ENCODE data around the gene KHK. TPM values are rescaled to one million over a fixed set of nuclear protein-coding genes. Genes with fewer than 3 reads are reported as not detected.

Gene KHK
- total and polyA plus RNA-seq, 7 donors = 1.6 to 12.7 (median 3.9) TPM

GRCh38 chr2:27039871-27040270 is 46.7 kb upstream of the KHK start:
- 95 to 96% methylated on average over 7 of the region's 7 CpGs for WGBS, 2 donors

DNA sequence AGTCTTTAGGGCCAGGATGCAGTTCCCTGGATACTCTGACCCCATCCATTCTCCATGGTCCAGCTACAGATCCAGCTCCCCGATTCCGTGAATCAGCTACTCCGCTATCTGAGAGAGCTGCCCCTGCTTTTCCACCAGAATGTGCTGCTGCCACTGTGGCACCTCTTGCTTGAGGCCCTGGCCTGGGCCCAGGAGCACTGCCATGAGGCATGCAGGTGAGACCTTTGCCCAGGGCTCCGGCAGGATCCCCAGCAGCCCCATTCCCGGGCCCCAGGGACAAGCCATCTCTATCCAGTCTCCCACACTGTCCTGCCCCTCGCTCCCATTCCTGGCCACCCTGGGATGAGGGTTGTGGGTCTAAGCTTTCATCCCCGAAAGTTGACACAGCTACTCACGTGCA is 46.3 kb upstream of the KHK start:
- H3K4me3 ChIP-seq = no peak overlapping the region
- peaks cover 41 to 61% (median 57%) of the 10 kb centered on the region in 4 donors for H3K36me3 ChIP-seq

More at GRCh38 chr2:27039871-27040270, 46.7 kb upstream of the KHK start:
- Histone ChIP-seq H3K9me3 (no peaks in the 10 kb centered on the region), H3K4me3 (no peak overlapping the region), H3K36me3 (peaks cover 43 to 65% (median 59%) of the 10 kb centered on the region in 4 donors), H3K27ac (no peak overlapping the region), H3K27me3 (no peaks in the 10 kb centered on the region), H3K4me1 (peaks cover 0 to 26% (median 15%) of the 10 kb centered on the region in 4 donors)
- TF ChIP-seq CTCF (IDR thresholded peaks at IDR 0.05) (no peak), POLR2A (IDR thresholded peaks at IDR 0.05) (no peak), EP300 (IDR thresholded peaks at IDR 0.05) (no peak), POLR2AphosphoS5 (IDR thresholded peaks at IDR 0.05) (no peak)
- intact Hi-C loops (cut with DNase I) = loop anchor here (10.0 kb wide), 1 partner anchor 255 kb away; the partner anchor contains the start of gene CENPA
- DNase-seq = no peak

GRCh38 chr2:27041752-27042151 is 44.8 kb upstream of the KHK start:
- Histone ChIP-seq H3K36me3 (peaks cover 28 to 47% (median 43%) of the 10 kb centered on the region in 4 donors), H3K9me3 (no peaks in the 10 kb centered on the region), H3K4me1 (peaks cover 0 to 19% (median 10%) of the 10 kb centered on the region in 4 donors), H3K27me3 (no peaks in the 10 kb centered on the region), H3K4me3 (no peak overlapping the region), H3K27ac (peak overlapping the region in 3 of 4 donors; percentile 0 to 46 (median 37))
- intact Hi-C loops (cut with DNase I) = no loop called here
- 59 to 81% methylated on average over 5 of the region's 5 CpGs for WGBS, 2 donors
- DNase-seq = no peak
- TF ChIP-seq POLR2AphosphoS5 (IDR thresholded peaks at IDR 0.05) (no peak), POLR2A (IDR thresholded peaks at IDR 0.05) (no peak), CTCF (IDR thresholded peaks at IDR 0.05) (no peak), EP300 (IDR thresholded peaks at IDR 0.05) (no peak)

More for the DNA sequence above, 46.3 kb upstream of the KHK start:
- intact Hi-C loops (cut with DNase I) = no loop called here
- WGBS, 2 donors = 87 to 93% methylated on average over 8 of the region's 8 CpGs
- Histone ChIP-seq H3K27me3 (no peaks in the 10 kb centered on the region), H3K4me1 (peaks cover 0 to 22% (median 12%) of the 10 kb centered on the region in 4 donors), H3K9me3 (no peaks in the 10 kb centered on the region), H3K27ac (no peak overlapping the region)
- DNase-seq = no peak
- TF ChIP-seq CTCF (IDR thresholded peaks at IDR 0.05) (no peak), POLR2AphosphoS5 (IDR thresholded peaks at IDR 0.05) (no peak), EP300 (IDR thresholded peaks at IDR 0.05) (no peak), POLR2A (IDR thresholded peaks at IDR 0.05) (no peak)

- intact Hi-C loops (cut with DNase I) = no loop called here
- H3K4me1 ChIP-seq = peaks cover 0 to 19% (median 10%) of the 10 kb centered on the region in 4 donors
- WGBS, 2 donors = 72 to 87% methylated on average over 10 of the region's 10 CpGs
- H3K4me3 ChIP-seq = no peak overlapping the region
- H3K27ac ChIP-seq = peak overlapping the region in 2 of 4 donors; percentile 37 to 46
- TF ChIP-seq POLR2A (IDR thresholded peaks at IDR 0.05) (no peak), EP300 (IDR thresholded peaks at IDR 0.05) (no peak), CTCF (IDR thresholded peaks at IDR 0.05) (no peak), POLR2AphosphoS5 (IDR thresholded peaks at IDR 0.05) (no peak)
- no peaks in the 10 kb centered on the region for H3K9me3 ChIP-seq
- no peaks in the 10 kb centered on the region for H3K27me3 ChIP-seq
- no peak for DNase-seq
- H3K36me3 ChIP-seq = peaks cover 23 to 42% (median 38%) of the 10 kb centered on the region in 4 donors
Observed at GRCh38 chr2:27042159-27042661, 44.4 kb upstream of the KHK start.
